Neural cell (in vitro differentiated cells): ENCODE results near the gene DTHD1. TPM values are rescaled to one million over a fixed set of nuclear protein-coding genes. Genes with fewer than 3 reads are reported as not detected.

ENCODE experiments used
- H2AFZ ChIP-seq: fragments of 200-600, 300-800 bp; sonication (generic), shearing (Covaris generic); 2 replicates; pipeline ENCODE4 v1.6.0; 2014; ENCODE audit warnings: low read depth, mild to moderate bottlenecking, antibody characterized with exemption, low read length, moderate library complexity
- H3F3A ChIP-seq: fragments of 200-600 bp; shearing (Covaris generic); 2 replicates; pipeline ENCODE4 v1.6.1; 2016; ENCODE audit warnings: mild to moderate bottlenecking, moderate library complexity, mixed read lengths, antibody characterized with exemption, low read length; ENCODE audit not compliant: insufficient read depth, poor library complexity, severe bottlenecking
- H3K27ac ChIP-seq: fragments of 200-600, 300-800 bp; sonication (generic), shearing (Covaris generic); 2 replicates; pipeline ENCODE4 v1.5.1; 2014; ENCODE audit warnings: mild to moderate bottlenecking, low read length, moderate library complexity
- H3K27me3 ChIP-seq: fragments of 300-800, 200-600 bp; sonication (generic), shearing (Covaris generic); 2 replicates; pipeline ENCODE4 v1.6.0; 2014; ENCODE audit warnings: mild to moderate bottlenecking, low read depth, low read length, moderate library complexity; ENCODE audit not compliant: insufficient read depth
- H3K36me3 ChIP-seq: fragments of 300-800, 200-600 bp; sonication (generic), shearing (Covaris generic); 2 replicates; pipeline ENCODE4 v1.5.1; 2014; ENCODE audit warnings: mild to moderate bottlenecking, antibody characterized with exemption, low read length, moderate library complexity; ENCODE audit not compliant: insufficient read depth
- H3K4me2 ChIP-seq: fragments of 300-800, 200-600 bp; sonication (generic), shearing (Covaris generic); 2 replicates; pipeline ENCODE4 v1.6.0; 2014; ENCODE audit warnings: mild to moderate bottlenecking, low read length
- H3K4me3 ChIP-seq: fragments of 300-800, 200-600 bp; sonication (generic), shearing (Covaris generic); 2 replicates; pipeline ENCODE4 v1.5.1; 2014; ENCODE audit warnings: mild to moderate bottlenecking, low read length, moderate library complexity
- H3K79me2 ChIP-seq: fragments of 200-600 bp; shearing (Covaris generic); replicated peaks from 2 replicates; pipeline ENCODE4 v1.6.0; 2014; ENCODE audit warnings: mild to moderate bottlenecking, low read length, moderate library complexity; ENCODE audit not compliant: insufficient read depth
- H3K9ac ChIP-seq: fragments of 300-800, 200-600 bp; sonication (generic), shearing (Covaris generic); 2 replicates; pipeline ENCODE4 v1.6.1; 2016; ENCODE audit warnings: mild to moderate bottlenecking, low read length, mixed read lengths
- H3K9me2 ChIP-seq: fragments of 200-600 bp; shearing (Covaris generic); 2 replicates; pipeline ENCODE4 v1.6.1; 2016; ENCODE audit warnings: mild to moderate bottlenecking, low read length, mixed read lengths; ENCODE audit not compliant: insufficient read depth
- H3K9me3 ChIP-seq: fragments of 200-600, 300-800 bp; sonication (generic), shearing (Covaris generic); 2 replicates; pipeline ENCODE4 v1.6.1; 2016; ENCODE audit warnings: mild to moderate bottlenecking, mixed run types, low read length, moderate library complexity, mixed read lengths
- H4K20me1 ChIP-seq: fragments of 200-600 bp; shearing (Covaris generic); 2 replicates; pipeline ENCODE4 v1.6.1; 2016; ENCODE audit warnings: mild to moderate bottlenecking, mixed run types; ENCODE audit not compliant: insufficient read depth
- EP300 ChIP-seq: fragments of 450-650 bp; conservative IDR thresholded peaks from 2 replicates; pipeline ENCODE4 v1.6.1; 2014; ENCODE audit warnings: antibody characterized with exemption, mild to moderate bottlenecking, moderate library complexity; ENCODE audit not compliant: poor library complexity, severe bottlenecking
- EZH2 ChIP-seq: fragments of 200-600, 300-800 bp; shearing (Covaris generic), sonication (generic); IDR thresholded peaks from 2 replicates; pipeline ENCODE4 v1.6.1; 2014; ENCODE audit warnings: antibody characterized with exemption, low read length, borderline replicate concordance, mild to moderate bottlenecking; ENCODE audit not compliant: insufficient read depth, poor library complexity, severe bottlenecking
- MXI1 ChIP-seq: fragments of 450-650 bp; conservative IDR thresholded peaks from 2 replicates; pipeline ENCODE4 v1.6.1; 2014; ENCODE audit warnings: antibody characterized with exemption, mild to moderate bottlenecking; ENCODE audit not compliant: poor library complexity, severe bottlenecking
- POLR2AphosphoS5 ChIP-seq: IDR thresholded peaks from 2 replicates; pipeline ENCODE4 v1.6.1; 2012
- RAD21 ChIP-seq: fragments of 450-650 bp; conservative IDR thresholded peaks from 2 replicates; pipeline ENCODE4 v1.6.1; 2014; ENCODE audit warnings: antibody characterized with exemption, mild to moderate bottlenecking, moderate library complexity
- SMC3 ChIP-seq: fragments of 450-650 bp; conservative IDR thresholded peaks from 2 replicates; pipeline ENCODE4 v1.6.1; 2014; ENCODE audit warnings: antibody characterized with exemption, mild to moderate bottlenecking, moderate library complexity; ENCODE audit not compliant: poor library complexity
- TAF1 ChIP-seq: IDR thresholded peaks from 2 replicates; pipeline ENCODE4 v1.6.1; 2012; ENCODE audit warnings: low read depth
- polyA plus RNA-seq: library from polyadenylated mRNA; depleted of rRNA; stranded (reverse); fragments of >200 nt; gene quantifications from 2 replicates; pipeline ENCODE4 v1.2.3, GENCODE V29; 2014
- TF ChIP-seq, protein P1 (sequence below): IDR thresholded peaks from 2 replicates; pipeline ENCODE4 v1.6.1; 2012; ENCODE audit warnings: borderline replicate concordance
- TF ChIP-seq, protein P2 (sequence below): fragments of 450-650 bp; IDR thresholded peaks from 2 replicates; pipeline ENCODE4 v1.5.1; 2014; ENCODE audit warnings: antibody characterized with exemption, mild to moderate bottlenecking, moderate library complexity; ENCODE audit not compliant: poor library complexity, severe bottlenecking

The DTHD1 gene
- polyA plus RNA-seq, 1 donor from 2014 or later = not detected

DNA sequence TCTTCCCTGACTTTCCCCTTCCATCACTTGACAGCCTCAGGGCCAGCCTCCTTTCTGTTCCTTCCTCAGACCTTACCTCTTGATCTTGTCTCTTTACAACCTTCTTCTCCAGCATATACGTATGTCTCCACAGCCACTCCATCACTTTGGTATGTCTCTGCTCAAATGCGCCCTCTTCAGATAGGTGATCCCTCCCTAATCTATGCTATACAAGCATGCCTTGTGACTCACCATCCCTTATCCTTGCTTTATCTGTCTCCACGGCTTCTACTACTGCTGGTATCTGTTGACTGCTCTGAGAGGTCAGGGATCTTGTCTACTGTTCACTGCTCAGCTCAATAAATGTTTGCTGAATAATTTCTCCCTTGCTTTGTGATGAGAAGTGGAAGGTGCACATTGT is 46.1 kb upstream of the DTHD1 start:
- Histone ChIP-seq H4K20me1 (no peaks in the 10 kb centered on the region), H3K79me2 (no peaks in the 10 kb centered on the region), H3K36me3 (no peaks in the 10 kb centered on the region), H3K9me2 (no peaks in the 10 kb centered on the region), H3K4me2 (no peak overlapping the region), H3K9ac (no peak overlapping the region), H2AFZ (no peak overlapping the region), H3K27ac (no peak overlapping the region), H3F3A (no peaks in the 10 kb centered on the region), H3K9me3 (no peaks in the 10 kb centered on the region), H3K27me3 (no peaks in the 10 kb centered on the region), H3K4me3 (no peak overlapping the region)
- TF ChIP-seq RAD21 (no peak), SMC3 (no peak), EZH2 (no peak), POLR2AphosphoS5 (no peak), MXI1 (no peak), TAF1 (no peak), EP300 (no peak)
- TF ChIP-seq, protein P1, sequence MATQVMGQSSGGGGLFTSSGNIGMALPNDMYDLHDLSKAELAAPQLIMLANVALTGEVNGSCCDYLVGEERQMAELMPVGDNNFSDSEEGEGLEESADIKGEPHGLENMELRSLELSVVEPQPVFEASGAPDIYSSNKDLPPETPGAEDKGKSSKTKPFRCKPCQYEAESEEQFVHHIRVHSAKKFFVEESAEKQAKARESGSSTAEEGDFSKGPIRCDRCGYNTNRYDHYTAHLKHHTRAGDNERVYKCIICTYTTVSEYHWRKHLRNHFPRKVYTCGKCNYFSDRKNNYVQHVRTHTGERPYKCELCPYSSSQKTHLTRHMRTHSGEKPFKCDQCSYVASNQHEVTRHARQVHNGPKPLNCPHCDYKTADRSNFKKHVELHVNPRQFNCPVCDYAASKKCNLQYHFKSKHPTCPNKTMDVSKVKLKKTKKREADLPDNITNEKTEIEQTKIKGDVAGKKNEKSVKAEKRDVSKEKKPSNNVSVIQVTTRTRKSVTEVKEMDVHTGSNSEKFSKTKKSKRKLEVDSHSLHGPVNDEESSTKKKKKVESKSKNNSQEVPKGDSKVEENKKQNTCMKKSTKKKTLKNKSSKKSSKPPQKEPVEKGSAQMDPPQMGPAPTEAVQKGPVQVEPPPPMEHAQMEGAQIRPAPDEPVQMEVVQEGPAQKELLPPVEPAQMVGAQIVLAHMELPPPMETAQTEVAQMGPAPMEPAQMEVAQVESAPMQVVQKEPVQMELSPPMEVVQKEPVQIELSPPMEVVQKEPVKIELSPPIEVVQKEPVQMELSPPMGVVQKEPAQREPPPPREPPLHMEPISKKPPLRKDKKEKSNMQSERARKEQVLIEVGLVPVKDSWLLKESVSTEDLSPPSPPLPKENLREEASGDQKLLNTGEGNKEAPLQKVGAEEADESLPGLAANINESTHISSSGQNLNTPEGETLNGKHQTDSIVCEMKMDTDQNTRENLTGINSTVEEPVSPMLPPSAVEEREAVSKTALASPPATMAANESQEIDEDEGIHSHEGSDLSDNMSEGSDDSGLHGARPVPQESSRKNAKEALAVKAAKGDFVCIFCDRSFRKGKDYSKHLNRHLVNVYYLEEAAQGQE = no peak

DNA sequence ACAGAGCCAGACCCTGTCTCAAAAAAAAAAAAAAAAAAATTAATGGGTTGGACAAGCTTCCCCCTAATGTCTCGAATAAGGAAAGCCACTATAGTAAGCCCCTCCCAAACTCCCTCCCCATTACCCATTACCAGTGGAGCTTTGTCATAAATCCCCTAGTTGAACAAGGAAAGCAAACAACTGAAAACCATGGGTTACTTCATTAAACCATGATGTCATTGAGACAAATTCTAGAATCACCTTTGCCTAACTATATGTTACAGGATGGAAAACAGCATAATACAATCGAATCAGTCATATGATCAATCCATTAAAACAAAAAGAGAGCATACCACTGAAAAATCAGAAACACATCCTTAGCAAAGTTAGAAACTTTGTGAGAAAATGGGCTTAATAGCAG is 45.3 kb upstream of the DTHD1 start:
- Histone ChIP-seq H3K4me3 (no peak overlapping the region), H3K27ac (no peak overlapping the region), H3K79me2 (no peaks in the 10 kb centered on the region), H4K20me1 (no peaks in the 10 kb centered on the region), H3F3A (no peaks in the 10 kb centered on the region), H3K36me3 (no peaks in the 10 kb centered on the region), H3K9me3 (no peaks in the 10 kb centered on the region), H3K9ac (no peak overlapping the region), H3K4me2 (no peak overlapping the region), H3K27me3 (no peaks in the 10 kb centered on the region), H2AFZ (no peak overlapping the region), H3K9me2 (no peaks in the 10 kb centered on the region)
- TF ChIP-seq RAD21 = no peak
- no peak for TF ChIP-seq SMC3
- TF ChIP-seq TAF1 = no peak
- no peak for TF ChIP-seq MXI1
- no peak for TF ChIP-seq EP300
- TF ChIP-seq, protein P2, sequence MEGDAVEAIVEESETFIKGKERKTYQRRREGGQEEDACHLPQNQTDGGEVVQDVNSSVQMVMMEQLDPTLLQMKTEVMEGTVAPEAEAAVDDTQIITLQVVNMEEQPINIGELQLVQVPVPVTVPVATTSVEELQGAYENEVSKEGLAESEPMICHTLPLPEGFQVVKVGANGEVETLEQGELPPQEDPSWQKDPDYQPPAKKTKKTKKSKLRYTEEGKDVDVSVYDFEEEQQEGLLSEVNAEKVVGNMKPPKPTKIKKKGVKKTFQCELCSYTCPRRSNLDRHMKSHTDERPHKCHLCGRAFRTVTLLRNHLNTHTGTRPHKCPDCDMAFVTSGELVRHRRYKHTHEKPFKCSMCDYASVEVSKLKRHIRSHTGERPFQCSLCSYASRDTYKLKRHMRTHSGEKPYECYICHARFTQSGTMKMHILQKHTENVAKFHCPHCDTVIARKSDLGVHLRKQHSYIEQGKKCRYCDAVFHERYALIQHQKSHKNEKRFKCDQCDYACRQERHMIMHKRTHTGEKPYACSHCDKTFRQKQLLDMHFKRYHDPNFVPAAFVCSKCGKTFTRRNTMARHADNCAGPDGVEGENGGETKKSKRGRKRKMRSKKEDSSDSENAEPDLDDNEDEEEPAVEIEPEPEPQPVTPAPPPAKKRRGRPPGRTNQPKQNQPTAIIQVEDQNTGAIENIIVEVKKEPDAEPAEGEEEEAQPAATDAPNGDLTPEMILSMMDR = no peak
- TF ChIP-seq, protein P1 = no peak
- no peak for TF ChIP-seq EZH2
- TF ChIP-seq POLR2AphosphoS5 = no peak
